ENCODE measurements around the gene TPCN1. TPM values are rescaled to one million over a fixed set of nuclear protein-coding genes. Genes with fewer than 3 reads are reported as not detected.

The TPCN1 gene
- total RNA-seq, 1 experiment from 2014 or later: 18.8 TPM

DNA sequence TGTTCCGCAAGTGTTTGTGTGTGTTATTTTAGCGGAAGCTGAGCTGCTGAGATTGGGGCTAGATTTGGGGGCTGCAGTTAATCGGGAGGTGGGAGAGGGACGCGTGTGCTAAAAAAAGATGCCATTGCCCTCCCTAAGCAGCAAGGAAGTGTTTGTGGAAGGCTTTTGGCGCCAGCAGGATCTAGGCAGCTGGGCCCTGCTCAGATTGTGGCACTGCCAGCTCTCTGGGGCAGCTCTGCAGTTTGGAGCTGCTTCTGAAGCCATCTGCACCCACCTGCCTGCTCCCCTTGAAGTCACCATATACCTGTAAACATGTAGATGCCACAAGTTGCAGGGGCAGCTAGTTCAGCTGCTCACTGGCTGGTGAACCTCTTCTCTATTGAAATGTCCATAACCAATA, 28.8 kb downstream of the TPCN1 start:
- no TSS peak for BruUV-seq (replicated peaks)
- POLR2A ChIA-PET (ENCODE audit: low non-redundant PET): no interaction called here
- DNase-seq (ENCODE audit: low spot score): no peak

GRCh38 chr12:113251404-113252070, 30.3 kb downstream of the TPCN1 start:
- Histone ChIP-seq H3K9me3 (ENCODE audit: low read depth, low read length, poor library complexity, severe bottlenecking) (peaks cover 13% of the 10 kb centered on the region), H3K4me1 (ENCODE audit: insufficient read depth, low read length, poor library complexity, severe bottlenecking) (peaks cover 9% of the 10 kb centered on the region), H3K27me3 (replicated peaks; ENCODE audit: insufficient read depth, low read depth, low read length, poor library complexity) (no peaks in the 10 kb centered on the region), H3K4me3 (ENCODE audit: low read depth, low read length, poor library complexity, severe bottlenecking) (no peak overlapping the region), H3K36me3 (ENCODE audit: insufficient read depth, low read length, poor library complexity, severe bottlenecking) (no peaks in the 10 kb centered on the region), H3K27ac (ENCODE audit: low read depth, low read length, poor library complexity, severe bottlenecking) (no peak overlapping the region)
- BruUV-seq (replicated peaks): no TSS peak
- CTCF ChIA-PET: no interaction called here
- no peak for DNase-seq (ENCODE audit: low spot score)
- POLR2A ChIA-PET (ENCODE audit: low non-redundant PET): no interaction called here
- intact Hi-C loops (cut with micrococcal nuclease; ENCODE audit: unreplicated experiment): no loop called here
- no peak for TF ChIP-seq EZH2 (IDR thresholded peaks at IDR 0.05; ENCODE audit: borderline replicate concordance, low read depth, low read length, poor library complexity, severe bottlenecking)
- TF ChIP-seq CTCF (conservative IDR thresholded peaks at IDR 0.05; ENCODE audit: low read depth, low read length): no peak

More for the DNA sequence above, 28.8 kb downstream of the TPCN1 start:
- intact Hi-C loops (cut with micrococcal nuclease; ENCODE audit: unreplicated experiment): no loop called here
- Histone ChIP-seq H3K27ac (ENCODE audit: low read depth, low read length, poor library complexity, severe bottlenecking) (no peak overlapping the region), H3K4me3 (ENCODE audit: low read depth, low read length, poor library complexity, severe bottlenecking) (no peak overlapping the region), H3K36me3 (ENCODE audit: insufficient read depth, low read length, poor library complexity, severe bottlenecking) (no peaks in the 10 kb centered on the region), H3K9me3 (ENCODE audit: low read depth, low read length, poor library complexity, severe bottlenecking) (peaks cover 13% of the 10 kb centered on the region), H3K4me1 (ENCODE audit: insufficient read depth, low read length, poor library complexity, severe bottlenecking) (peaks cover 20% of the 10 kb centered on the region), H3K27me3 (replicated peaks; ENCODE audit: insufficient read depth, low read depth, low read length, poor library complexity) (no peaks in the 10 kb centered on the region)
- TF ChIP-seq EZH2 (IDR thresholded peaks at IDR 0.05; ENCODE audit: borderline replicate concordance, low read depth, low read length, poor library complexity, severe bottlenecking) (no peak), CTCF (conservative IDR thresholded peaks at IDR 0.05; ENCODE audit: low read depth, low read length) (no peak)
- CTCF ChIA-PET: no interaction called here

DNA sequence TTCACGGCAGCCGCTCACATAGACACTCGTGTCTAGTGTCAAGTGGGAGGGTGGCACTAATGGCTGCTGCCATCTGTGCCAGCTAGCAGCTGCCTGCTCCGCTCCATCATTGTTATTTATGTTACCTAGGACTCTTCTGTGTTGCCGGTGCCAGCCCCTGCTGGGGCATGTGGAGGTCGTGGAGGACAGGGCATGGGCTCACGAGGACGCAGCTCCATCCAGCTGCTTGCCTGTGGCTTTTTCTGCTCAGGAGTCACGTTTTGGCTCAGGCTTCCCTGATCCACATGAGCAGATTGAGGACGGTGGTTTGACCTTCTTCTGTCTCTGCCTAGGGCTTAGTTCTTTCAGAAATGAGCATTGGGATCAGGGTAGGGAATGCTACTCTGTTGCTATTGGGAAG, 31.2 kb downstream of the TPCN1 start:
- H3K9me3 ChIP-seq (ENCODE audit: low read depth, low read length, poor library complexity, severe bottlenecking): peaks cover 13% of the 10 kb centered on the region
- H3K36me3 ChIP-seq (ENCODE audit: insufficient read depth, low read length, poor library complexity, severe bottlenecking): no peaks in the 10 kb centered on the region
- no peaks in the 10 kb centered on the region for H3K27me3 ChIP-seq (replicated peaks; ENCODE audit: insufficient read depth, low read depth, low read length, poor library complexity)
- no peak overlapping the region for H3K4me3 ChIP-seq (ENCODE audit: low read depth, low read length, poor library complexity, severe bottlenecking)
- POLR2A ChIA-PET (ENCODE audit: low non-redundant PET): no interaction called here
- no peak overlapping the region for H3K27ac ChIP-seq (ENCODE audit: low read depth, low read length, poor library complexity, severe bottlenecking)
- no peaks in the 10 kb centered on the region for H3K4me1 ChIP-seq (ENCODE audit: insufficient read depth, low read length, poor library complexity, severe bottlenecking)
- CTCF ChIA-PET: no interaction called here
- intact Hi-C loops (cut with micrococcal nuclease; ENCODE audit: unreplicated experiment): no loop called here
- TF ChIP-seq EZH2 (IDR thresholded peaks at IDR 0.05; ENCODE audit: borderline replicate concordance, low read depth, low read length, poor library complexity, severe bottlenecking): no peak
- TF ChIP-seq CTCF (conservative IDR thresholded peaks at IDR 0.05; ENCODE audit: low read depth, low read length): no peak
- no peak for DNase-seq (ENCODE audit: low spot score)
- no TSS peak for BruUV-seq (replicated peaks)
